OCI-M2 (cell line): Measurements from ENCODE around the gene PDE11A.
A peak's percentile ranks its signal among the peaks of the same experiment; 100 is the strongest.
"Not testable (repeated sequence)": the region's sequence is repeated elsewhere in the genome, so short reads cannot be mapped to it uniquely, and the experiment has no call there.

ENCODE experiments used
- DNase-seq: peaks from one replicate; lab custom pipeline; 2025; ENCODE audit not compliant: unreplicated experiment; lab: John Stamatoyannopoulos, UW

Gene PDE11A

DNA sequence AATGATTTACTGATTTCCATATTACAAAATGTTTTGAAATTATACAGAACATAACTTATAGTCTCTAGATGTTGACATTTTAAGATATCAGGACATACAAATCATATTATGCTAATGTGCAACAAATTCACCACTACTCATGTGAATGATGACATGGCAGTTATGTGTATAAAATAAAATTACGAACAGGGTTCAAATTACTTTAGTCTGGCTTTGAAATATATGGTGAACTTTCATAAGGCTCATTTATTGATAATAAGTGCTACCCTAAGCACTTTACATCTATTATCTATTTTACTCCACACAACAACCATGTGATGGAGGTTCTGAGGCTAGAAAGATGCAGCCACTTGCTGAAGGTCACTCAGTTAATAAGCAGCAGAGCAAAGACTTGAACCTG, 62.8 kb downstream of the PDE11A start:
- DNase-seq, result no peak

DNA sequence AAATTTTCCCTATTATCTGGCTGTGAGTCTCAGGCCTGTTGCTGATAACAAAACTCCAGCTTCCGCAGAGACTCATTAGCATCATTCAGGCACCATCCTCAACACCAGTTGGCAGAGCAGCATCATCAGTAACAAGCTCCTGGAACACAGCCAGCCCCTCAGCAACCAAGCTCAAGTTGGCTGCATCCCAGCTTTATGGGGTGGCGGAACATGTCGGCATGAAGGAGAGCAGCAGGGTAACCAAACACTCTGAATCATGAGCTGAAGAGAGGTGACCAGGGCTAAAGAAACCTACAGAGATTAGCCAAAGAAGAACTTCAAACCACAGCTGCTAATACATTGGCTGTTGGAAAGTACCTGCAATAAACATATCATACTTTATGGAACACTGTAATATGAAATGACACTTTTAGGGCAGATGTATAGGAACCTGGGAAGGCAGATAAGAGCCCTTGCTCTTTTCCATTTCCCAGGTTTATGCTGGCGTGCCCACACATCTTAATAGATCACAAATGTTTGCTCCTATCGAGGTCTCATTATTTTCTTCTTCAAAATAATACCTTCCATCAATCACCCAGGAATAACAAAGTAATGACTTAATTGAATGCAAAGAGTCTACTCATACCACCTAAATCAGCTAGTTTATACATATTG, 63.8 kb downstream of the PDE11A start:
- DNase-seq, result no peak

- no peak for DNase-seq
Measured at GRCh38 chr2:178006710-178007109, 65.9 kb downstream of the PDE11A start.

- no peak for DNase-seq
Measured at GRCh38 chr2:178005756-178006155, 66.8 kb downstream of the PDE11A start.

- no peak for DNase-seq
Measured at GRCh38 chr2:178002038-178002437, 70.5 kb downstream of the PDE11A start.

DNA sequence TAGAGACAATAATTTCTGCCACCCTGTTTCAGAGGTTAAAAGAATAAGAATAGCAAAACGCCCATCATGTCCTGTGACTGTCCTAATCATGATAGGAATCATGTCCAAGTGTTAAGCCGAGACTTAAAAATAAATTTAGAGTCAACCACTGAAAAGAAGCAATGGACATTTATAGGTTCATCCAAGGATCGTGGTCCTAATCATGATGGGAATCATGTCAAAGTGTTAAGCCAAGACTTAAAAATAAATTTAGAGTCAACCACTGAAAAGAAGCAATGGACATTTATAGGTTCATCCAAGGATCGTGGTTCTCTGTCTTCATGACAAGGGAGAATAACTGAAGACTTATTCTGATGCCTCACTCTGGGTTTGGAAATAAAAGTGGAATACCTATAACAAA, 73.6 kb downstream of the PDE11A start:
- no peak for DNase-seq

DNA sequence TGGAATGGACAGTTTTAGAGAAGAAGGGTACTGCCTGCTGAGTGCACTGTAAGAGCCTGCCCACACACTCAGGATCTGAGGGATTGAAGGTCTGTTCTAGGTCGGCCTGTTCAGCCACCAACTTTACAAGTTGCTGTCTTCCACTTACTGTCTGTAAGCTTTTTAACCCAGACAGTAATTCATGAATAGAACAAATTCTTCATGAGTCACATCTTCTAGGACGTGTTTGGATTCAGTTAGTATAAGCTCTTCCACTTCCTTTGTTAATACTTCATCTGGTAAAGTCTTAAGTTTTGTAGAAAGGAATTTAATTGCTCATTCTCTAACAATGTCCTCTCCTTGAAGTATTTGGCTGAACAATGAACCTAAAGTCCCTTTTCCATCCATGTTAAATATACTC, 74.6 kb downstream of the PDE11A start:
- no peak for DNase-seq

- DNase-seq, result no peak
Measured at GRCh38 chr2:177992992-177993391, 79.6 kb downstream of the PDE11A start.

DNA sequence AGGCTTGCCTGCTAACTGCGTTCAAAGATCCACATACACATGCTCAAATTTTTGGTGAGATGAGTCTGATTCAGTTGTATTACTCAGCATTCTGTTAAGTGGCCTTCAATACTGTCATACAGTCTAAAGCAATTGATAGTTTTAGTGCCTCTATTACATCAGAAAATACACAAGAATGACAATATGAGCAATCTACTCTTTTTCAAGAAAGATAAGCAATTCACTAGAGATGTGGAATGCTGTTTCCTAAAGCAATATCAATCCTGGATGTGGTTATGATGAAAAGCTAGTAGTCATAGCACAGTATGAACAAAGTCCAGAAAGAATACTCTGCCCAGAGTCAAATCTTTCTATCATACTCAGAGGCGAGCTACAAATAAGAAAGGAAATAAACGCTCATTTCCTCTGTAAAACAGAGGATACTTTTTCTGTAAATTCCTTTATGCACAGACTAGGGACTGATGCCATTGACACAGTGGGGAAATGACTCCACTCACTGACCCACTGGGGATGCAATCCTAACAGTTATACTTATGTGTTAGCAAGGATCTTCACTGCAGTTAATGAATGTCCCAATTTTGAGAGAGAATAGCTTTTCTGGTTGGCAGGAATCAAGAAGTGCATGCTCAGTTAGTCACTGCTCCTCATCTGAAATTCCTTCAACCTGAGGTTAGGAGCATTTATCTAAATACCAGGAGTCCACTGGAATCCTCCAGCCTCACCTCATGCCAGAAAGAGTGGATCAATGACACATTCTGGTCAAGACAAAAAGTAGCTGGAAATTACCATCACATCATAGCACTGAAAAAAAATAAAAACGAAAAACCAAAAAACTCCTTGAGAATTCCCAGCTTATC, 83.3 kb downstream of the PDE11A start:
- no peak for DNase-seq

DNA sequence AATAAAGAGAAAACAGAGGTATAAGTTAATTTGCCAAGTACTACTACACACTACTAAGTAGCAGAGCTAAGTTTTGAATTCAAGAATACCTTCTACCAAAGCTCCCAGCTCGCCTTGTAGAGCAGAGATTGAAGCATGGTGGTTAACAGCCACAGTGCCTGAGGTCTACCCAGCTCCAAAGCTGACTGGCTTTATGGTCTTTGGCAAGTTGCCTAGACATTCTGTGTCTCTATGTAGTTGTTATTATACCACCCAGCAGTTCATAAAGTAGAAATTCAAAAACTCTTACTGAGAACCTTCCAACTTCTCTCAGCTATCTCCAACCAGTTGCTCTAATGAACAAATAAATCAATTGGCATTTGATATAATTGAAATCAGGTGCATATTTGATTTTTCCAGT, 87.8 kb downstream of the PDE11A start:
- DNase-seq, result no peak

DNA sequence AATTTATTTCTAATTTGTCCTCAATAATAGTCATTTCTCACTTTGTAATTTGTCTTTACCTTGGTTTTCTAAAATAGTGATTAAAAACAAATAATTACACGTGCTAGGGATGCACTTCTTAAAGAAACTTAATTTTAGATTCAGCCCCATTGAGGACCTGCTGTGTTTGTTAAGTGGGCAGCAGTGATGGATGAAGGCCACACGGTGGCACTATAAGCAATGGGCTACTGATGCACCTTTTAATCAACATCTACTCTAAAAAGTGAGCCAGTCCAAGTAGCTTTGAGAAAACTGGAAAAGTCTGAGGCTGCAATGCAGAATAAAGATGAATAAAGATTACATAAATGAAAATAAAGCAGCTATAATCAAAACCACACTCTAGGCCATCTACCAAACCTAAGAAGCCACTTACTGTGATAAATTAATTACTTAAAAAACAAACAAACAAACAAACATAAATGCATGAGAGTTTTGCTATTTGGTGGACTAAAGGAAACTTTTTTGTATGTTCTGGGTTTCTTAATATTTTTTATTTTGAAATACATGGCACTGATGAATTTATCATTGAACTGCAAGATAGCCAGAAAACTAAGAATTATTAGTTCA, 89.3 kb downstream of the PDE11A start:
- peak; percentile 2 for DNase-seq

DNA sequence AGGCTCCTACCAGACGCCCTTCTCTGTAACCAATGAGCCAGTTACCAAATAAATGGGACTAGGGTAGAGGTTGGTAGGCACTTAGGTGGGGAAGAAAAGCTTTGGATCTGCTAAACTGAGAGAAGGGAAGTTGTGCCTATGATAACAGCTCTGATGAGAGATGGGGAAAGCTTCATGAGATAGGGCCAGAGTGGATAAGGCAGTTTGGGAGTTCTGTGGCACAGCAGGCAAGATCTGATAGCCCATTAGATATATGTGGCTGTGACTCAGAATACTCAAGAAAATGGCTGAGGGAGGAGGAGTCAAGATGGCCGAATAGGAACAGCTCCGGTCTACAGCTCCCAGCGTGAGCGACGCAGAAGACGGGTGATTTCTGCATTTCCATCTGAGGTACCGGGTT, 99.8 kb downstream of the PDE11A start:
- DNase-seq, result no peak

GRCh38 chr2:177972123-177972522, 100.5 kb downstream of the PDE11A start:
- DNase-seq, result no peak

DNA sequence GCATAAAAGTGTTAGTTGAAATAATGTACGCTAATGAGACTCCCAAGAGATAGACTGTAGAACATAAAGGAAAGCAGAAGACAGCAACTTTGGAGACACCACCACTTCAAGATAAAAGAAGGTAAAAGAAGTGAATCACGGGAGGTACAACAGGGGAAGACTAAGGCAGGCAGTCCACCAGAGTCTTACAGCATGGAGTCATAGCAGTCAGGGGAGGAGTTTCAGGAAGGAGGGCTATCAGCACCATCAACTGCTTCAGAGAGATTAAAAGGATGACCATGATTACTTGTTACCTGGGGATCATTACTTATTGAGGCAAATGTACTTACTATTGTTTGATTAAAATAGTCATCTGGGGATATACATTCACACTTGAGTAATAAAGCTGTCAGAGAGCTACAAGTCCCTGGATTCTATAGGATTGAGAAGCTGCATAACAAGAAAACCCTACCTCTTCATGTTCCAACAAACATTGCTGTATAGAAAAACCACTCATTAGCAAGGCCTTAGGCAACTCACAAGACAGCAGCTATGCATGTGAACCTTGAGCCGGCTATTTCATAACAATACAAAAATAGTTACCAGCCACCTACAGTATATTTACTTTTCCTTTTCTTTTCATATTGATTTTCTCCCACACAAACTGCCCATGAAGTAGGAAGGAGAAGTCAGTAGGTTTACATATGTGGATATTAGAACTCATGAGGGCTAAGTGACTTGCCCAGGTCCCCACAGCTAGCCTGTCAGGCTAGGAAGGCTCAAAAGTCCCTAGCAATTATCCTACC, 101.7 kb downstream of the PDE11A start:
- no peak for DNase-seq

GRCh38 chr2:177964892-177965291, 107.7 kb downstream of the PDE11A start:
- no peak for DNase-seq

- no peak for DNase-seq
Measured at GRCh38 chr2:177952151-177952550, 120.4 kb downstream of the PDE11A start.

DNA sequence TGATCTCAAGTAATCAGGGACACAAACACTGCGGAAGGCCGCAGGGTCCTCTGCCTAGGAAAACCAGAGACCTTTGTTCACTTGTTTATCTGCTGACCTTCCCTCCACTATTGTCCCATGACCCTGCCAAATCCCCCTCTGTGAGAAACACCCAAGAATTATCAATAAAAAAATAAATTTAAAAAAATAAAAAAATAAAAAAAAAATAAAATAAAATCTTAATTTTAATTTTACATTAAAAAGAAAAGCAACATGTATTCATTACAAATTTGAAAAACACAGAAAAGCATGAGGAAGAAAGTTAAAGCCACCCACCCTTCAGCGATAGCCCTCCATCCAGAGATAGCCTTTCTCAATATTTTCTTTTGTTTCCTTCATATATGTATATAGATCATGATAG, 125.0 kb downstream of the PDE11A start:
- DNase-seq, result not testable (repeated sequence)

DNA sequence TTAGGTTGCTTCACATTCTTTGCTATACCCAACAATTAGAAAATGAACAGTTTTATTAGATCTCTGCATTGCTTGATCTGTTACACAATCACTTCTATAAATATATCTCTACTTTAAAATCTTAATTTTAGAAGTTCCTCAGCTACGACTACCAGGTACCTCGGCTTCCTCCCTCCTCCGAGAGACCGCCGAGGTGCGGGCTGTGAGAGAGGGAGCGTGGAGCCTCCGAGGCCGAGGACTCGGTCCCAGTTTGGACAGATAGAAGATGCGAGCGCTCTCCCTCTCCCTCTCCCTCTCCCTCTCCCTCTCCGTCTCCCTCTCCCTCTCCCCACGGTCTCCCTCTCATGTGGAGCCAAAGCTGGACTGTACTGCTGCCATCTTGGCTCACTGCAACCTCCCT, 128.0 kb downstream of the PDE11A start:
- not testable (repeated sequence) for DNase-seq

GRCh38 chr2:177942731-177943130, 129.8 kb downstream of the PDE11A start:
- DNase-seq, result no peak

GRCh38 chr2:177939211-177939610, 133.4 kb downstream of the PDE11A start:
- DNase-seq, result no peak

DNA sequence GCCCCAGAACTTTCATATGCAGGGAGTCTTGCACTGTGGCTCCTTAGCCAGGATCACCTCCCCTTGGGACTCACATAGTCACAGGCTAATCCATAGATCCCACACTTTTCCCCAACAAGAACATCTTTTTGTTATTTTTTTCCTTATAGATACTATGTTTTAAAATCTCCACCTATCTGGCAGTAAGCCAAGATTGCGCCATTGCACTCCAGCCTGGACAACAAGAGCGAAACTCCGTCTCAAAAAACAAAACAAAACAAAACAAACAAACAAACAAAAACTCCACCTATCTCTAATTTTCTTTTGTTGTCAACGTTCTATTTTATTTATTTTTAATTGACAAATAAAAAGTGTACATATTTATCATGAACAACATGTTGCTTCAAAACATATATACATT, 141.7 kb downstream of the PDE11A start:
- no peak for DNase-seq
